T1000 (cell line): ENCODE measurements around the gene POFUT2.
"Not testable (repeated sequence)": the region's sequence is repeated elsewhere in the genome, so short reads cannot be mapped to it uniquely, and the experiment has no call there.

Source experiments
- DNase-seq: peaks from one replicate; lab custom pipeline; 2025; ENCODE audit warnings: mixed read lengths; lab: John Stamatoyannopoulos, UW

Gene POFUT2

GRCh38 chr21:45326169-45326851 lies 38.6 kb upstream of the POFUT2 start:
- DNase-seq = no peak

DNA sequence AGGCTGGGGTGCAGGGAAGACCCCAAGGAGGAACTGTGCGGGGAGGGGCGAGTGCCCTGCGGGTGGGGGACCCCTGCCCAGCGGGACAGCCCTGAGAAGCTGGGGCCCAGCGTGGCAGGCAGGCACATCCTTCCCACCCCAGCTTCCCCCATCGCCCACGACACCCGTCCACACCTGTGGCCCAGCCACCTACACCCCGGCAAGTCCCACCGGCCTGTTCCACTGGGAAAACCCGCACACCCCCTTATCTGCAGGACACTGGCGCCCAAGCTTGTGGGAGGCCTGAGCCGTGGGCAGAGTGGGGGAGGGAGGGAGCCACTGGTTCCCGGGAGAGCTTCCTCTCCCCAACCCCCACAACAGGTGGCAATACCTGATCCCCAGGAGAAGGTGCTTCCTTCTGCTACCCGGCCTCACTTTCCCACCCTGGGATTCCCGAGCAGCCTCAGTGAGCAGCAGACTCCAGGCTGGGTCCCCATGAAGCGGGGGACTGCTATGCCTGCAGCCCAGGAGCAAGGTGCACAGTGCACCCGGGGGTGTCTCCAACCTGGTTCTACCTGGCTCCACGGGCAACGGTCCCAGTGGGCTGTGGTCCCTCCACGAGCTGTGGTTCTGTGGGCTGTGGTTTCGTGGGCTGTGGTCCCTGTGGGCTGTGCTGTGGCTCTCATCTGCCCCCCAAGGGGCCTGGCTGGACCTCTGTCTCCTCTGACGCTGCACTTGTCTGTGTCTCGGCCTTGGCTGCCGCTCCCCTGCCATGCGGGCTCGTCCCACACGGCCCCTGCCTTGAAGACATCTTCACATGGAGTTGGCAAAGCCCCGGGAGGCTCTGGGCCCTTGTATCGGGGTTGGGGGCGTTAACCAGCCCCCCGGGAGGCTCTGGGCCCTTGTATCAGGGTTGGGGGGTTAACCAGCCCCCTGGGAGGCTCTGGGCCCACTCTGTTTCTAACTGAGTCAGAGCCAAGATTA lies 37.8 kb upstream of the POFUT2 start:
- no peak for DNase-seq

DNA sequence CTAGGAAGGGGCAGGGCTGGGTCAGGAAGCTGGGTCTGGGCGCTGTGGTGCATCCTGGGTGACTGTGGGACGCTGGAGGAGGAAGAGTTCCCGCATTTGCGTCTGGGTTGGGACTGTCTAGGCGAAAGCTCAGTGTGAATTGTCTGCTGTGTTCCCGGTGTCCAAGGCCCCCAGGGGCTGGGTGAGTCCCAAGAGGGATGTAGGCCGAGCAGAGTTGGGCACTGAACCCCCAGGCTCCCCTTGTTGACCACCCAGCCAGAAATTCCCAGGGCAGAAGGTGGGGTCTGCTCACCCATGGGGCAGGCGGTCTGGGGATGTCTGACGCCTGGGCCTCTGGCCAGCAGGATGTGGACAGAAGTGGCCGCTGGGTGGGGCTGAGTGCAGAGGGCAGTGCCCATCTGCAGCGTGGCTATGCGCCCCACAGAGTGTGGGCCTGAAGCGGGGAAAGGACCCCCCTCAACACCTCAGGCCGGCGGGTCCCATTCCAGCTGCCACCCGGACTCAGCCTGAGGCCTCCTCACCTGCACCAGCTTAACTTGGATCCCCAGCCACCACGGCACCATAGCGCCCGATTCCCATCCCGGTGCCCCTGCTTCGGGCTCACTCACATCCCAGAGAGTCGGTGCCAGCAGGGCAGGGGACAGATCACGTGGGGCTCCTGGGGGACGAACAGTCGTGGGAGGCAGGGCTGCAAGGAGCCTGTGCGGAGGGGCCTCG lies 37.0 kb upstream of the POFUT2 start:
- DNase-seq = no peak

DNA sequence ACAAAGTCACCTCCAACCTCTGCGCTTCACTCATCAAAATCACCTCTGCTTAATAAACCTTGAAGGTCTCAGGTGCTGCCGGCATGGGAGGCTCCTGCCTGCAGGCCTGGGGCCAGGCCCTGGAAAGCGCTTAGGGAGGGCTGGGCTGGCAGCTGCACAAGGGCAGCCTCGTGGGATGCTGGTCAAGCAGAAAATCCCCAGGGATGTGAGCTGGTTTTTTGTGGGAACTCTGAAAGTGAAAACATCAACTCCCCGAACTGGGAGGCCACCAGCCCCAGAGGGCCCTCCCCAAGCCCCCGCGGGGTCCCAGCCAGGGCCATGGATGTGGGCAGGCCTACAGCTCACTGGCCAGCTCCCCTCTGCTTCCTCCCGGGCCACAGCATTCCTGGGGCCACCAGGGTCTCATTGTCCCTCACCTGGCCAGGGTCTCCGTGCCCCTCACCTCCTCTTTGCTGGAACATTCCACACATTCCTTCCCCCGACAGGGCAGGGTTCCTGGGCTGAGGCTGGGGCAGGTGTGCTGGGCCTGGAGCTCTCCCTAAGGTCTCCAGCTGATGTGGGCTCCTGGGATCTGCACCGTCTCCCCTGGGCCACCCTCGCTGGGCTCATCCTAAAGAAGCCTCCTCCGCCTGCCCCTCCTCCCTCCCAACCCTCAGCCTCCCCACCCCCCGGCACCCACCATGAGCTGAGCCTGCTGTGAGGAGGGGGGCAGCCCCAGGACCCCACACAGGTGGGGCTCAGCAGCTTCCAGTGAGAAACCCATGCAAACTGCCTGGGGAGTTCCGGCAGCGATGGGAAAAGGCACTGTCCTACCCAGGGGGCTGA lies 36.0 kb upstream of the POFUT2 start:
- DNase-seq = no peak

GRCh38 chr21:45322960-45323461 lies 35.3 kb upstream of the POFUT2 start:
- no peak for DNase-seq

DNA sequence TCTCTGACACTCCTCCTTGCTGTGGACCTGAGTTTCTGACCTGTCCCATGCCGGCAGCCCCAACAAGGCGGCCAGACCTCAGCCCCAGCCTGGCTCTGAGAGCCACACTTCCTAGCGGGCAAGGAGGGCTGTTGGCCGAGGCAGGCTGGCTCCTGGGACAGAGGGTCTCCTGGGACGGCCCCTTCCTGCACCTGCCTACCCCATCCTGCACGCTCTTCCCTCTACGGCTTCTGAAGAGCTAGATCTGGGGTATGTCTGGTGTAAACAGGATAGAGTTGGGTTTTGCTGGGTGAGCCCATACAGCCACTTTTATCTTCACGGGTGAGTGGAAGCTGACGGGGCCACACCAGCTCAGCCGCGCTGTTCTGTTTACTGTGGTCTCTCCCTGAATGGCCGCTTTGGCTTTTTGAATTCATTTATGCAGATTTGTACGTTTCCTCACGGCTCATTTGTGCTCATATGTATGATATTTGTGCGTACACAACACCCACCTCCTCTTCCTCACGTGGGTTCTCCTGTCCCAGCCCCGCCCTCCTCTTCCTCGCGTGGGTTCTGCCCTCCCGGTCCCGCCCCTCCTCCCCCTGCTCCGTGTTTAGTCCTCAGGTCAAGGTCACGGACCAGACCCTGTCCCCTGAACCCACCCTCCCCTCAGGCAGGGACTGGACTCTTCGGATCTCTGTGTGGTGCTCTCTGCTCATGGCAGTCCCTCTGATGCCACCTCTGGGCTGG lies 34.7 kb upstream of the POFUT2 start:
- no peak for DNase-seq

DNA sequence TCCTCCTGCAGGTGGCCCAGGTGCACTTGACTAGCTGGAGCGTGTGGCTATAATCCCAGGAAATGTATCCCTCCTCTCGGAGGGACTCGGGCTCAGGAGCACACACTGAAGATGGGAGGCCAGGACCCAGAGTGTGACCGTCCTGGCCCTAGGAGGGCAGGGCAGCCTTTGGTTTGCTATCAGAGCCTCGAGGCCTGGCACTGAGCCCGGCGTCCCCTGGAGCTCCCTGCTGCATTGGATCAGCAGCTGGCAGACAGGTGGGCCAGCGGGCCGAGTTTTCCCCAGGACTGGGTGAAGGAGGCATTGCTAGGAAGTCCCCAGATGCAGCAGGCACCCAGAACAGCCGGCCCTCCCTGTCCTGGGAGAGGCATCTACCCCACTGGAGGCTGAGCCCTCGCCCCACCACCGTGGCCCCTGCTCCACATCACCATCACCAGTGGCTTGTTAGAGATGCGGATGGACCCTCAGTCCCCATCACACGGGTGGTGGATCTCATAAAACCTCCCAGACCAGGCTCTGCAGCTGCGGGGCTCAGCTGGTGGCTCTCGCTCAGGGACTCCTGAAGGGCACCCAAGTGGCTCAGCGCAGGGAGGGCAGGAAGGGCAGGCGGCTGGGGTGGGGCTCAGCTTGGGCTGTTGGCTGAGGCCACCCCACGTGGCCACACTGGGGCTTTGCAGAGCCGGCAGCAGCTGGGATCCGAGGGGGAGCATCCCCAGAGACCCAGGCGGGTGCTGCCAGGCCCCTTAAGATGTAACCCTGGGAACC lies 32.7 kb upstream of the POFUT2 start:
- no peak for DNase-seq

GRCh38 chr21:45319461-45320211 lies 31.9 kb upstream of the POFUT2 start:
- DNase-seq = no peak

GRCh38 chr21:45318556-45319404 lies 31.1 kb upstream of the POFUT2 start:
- DNase-seq = no peak

DNA sequence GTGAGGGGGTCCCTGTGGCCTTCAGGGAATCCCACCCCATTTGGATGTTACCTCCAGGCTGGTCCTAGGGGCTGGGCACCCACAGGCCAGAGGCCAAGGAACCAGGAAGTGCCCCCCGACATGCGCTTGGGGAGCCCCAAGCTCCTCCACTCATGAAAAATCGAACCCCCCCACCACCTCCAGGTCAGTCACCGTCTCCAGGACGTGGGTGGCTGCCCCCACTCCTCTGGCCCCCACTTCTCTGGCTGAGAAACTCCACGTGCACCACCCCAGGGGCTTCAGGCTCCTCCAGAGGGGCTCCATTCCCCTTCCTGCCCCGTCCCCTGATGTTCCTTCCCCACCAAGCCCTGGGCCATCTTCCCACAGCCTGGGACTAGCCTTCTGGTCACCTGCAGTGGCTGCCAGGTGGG lies 30.5 kb upstream of the POFUT2 start:
- DNase-seq = no peak

DNA sequence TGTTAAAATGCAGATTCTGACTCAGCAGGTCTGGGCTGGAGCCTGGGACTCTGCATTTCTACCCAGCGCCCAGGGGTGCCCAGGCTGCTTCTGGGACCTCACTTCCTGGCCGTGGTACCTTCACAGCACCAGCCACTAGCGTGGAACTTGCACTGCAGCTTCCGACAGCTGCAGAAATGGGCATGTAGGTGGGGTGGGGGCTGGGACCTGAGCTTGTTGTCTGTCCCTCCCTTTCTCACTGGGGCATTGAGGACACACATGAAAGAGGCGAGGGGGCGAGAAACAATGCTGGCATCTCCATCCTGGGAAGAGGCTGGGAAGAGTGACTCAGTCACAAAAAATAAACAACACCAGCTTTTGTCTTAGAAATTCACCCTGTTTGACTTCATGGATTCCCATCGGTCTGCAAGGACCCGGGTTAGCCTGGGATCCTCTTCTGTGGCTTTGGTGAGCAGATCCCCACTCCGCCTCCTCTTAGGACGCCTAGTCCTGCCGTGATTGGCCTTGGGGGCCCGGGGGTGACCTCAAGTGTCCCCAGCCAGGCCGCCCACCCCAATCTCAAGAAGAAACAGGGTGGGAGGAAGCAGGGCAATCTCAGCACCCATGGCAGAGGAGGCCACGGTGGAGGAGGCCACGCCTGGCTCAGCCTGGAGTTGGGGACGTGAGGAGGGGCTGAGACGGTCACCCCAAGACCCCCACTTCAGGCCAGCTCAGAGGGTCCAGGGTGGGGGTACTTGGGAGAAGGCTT lies 29.9 kb upstream of the POFUT2 start:
- DNase-seq = no peak

GRCh38 chr21:45316871-45317397 lies 29.2 kb upstream of the POFUT2 start:
- DNase-seq = no peak

- not testable (repeated sequence) for DNase-seq
Observed at GRCh38 chr21:45315676-45316470, 28.2 kb upstream of the POFUT2 start.

DNA sequence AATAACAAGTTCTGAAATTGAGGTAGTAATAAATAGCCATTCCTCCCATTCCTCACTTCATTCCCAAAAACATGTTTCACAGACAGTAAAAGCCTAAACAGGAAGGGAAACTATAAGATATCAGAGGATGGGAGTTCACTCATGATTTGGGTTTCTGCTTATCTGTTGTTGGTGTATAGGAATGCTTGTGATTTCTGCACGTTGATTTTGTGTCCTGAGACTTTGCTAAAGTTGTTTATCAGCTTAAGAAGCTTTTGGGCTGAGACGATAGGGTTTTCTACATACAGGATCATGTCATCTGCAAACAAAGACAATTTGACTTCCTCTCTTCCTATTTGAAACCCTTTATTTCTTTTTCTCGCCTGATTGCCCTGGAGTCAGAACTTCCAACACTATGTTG lies 26.0 kb upstream of the POFUT2 start:
- no peak for DNase-seq

DNA sequence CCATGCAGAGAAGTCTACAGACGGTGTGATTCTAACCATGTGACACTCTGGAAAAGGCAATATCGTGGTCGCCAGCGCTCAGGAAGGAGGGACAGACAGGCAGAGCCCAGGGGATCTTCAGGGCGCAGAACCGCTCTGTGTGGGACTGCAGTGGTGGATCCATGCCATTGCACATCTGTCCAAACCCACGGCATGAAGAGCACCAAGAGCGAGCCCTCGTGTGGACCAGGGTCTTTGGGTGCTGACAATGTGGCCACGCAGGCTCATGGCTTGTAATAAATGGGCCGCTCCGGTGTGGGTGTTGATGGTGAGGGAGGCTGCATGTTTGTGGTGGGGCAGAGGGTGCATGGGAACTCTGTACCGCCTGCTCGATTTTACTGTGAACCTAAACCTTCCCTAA lies 25.3 kb upstream of the POFUT2 start:
- no peak for DNase-seq

DNA sequence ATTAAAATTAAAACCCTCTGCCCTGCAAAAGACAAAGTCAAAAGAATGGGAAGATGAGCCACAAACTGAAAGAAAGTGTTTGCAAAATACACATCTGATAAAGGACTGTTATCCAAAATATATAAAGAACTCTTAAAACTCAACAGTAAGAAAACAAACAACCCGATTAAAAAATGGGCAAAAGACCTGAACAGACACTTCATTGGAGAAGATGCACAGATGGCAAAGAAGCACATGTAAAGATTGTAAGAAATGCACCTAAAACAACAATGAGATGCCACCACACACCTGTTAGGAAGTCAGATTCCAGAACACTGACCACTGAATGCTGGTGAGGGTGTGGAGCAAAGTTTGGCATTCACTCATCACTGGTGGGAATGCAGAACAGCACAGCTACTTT lies 24.6 kb upstream of the POFUT2 start:
- no peak for DNase-seq

DNA sequence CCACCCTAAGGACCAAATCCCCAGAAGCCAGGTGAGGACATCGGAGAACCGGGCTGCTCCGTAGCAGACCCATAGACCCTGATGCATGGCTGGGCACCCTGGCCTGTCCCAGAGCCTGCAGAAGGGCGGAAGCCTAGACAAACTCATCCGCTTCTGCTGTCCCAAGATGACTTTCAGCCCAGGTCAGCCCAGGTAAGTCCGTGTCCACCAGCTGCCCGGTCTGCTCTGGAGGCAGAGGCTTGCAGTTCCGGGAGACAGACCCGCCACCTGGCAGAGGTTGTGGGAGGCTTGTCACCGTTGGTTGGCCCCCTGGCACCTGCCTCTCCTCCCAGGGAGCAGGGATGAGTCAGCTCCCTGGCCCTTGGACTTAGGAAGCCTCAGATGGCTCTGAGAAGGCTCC lies 22.8 kb upstream of the POFUT2 start:
- no peak for DNase-seq
